Measurements from ENCODE around the gene GNG7. TPM values are rescaled to one million over a fixed set of nuclear protein-coding genes. Genes with fewer than 3 reads are reported as not detected.
"Not testable (repeated sequence)": the region's sequence is repeated elsewhere in the genome, so short reads cannot be mapped to it uniquely, and the experiment has no call there.

GNG7 gene
- polyA plus RNA-seq, 4 donors = 0.99 to 3.5 (median 2.6) TPM; not detected in 1

DNA sequence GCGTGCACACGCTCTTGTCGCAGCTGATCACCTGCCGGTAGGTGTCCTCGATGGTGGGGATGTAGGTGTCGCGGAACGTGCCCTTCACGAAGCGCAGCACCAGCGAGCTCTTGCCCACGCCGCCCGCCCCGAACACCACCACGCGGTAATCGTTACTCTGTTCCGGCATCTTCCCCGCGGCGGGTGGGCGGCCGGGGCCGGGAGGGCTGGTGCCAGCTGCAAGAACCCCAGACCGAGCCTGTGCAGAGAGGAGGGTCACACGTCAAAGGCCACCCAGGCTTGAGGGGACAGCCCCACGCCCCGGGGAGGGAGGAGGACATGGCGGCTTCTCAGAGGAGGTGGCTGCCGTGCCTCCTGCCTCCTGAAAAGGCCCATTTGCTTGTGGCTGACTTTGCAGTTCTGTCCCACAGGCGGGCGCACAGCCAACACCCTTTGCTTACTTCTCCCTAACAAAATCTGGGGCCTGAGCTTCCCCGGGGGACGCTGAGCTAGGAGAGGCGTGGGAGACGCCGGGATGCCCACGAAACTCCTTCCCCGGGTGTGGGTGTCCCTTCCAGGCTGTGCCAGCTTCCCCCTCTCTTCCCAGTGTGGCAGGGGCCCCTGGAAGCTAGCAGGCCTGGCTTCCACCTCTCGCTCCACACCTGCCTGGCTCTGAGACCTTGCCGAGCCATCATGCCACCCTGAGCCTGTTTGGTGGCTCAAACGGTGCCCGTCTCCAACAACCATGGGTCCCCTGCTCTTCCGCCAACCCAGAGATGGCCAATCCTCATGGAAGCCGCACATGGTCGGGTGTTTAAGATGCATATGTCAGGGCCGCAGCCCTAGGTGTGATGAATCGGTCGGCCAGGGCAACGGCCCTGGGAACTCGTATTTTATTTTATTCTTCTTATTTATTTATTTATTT lies 15.4 kb upstream of the GNG7 start:
- no peak for FAIRE-seq
- WGBS, 3 donors = 84 to 86% (median 86%) methylated on average over 46 to 52 of the region's 52 CpGs
- H3K9me3 ChIP-seq (ENCODE audit: control insufficient read depth in 2 of 2, insufficient read depth in 1 of 2, low read depth in 1 of 2, low read length in 1 of 2) = peaks cover 0 to 17% of the 10 kb centered on the region in 2 donors

DNA sequence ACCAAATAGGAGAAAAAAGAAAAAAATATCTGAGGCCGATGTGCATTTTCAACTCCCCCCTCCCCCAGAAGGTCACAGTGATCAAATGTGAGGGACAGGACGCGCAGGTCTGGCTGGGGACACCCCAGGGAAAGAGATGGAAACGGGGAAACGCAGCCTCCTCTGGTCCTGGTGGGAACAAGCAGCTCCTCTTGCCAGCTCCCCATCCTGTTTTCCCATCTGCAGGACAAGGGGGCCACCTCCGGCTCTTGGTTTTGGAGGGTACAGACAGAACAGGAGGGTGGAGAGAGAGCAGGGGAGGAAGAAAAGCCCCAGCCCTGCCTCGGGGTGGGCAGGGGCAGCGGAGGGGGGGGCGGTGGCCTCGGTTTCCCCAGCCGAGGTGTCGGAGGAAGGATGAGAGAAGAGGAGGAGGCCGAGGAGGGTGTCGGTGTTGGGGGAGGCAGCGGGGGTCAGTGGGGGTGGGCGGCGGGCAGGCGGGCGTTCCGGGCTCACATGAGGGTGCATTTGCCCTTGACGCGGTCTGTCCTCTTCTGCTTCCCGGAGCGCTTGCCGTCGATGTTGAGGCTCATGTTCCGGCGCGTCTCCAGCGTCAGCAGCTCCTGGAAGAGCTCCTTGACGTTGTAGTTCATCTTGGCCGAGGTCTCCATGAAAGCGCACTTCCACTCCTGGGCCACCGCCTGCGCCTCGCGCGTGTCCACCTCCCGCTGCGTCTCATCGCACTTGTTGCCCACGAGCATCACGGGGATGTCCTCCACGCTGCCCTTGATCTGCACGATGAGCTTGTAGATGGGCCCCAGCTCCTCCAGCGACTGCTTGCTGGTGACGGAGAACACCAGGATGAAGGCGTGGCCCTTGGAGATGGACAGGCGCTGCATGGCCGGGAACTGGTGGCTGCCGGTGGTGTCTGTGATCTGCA lies 14.5 kb upstream of the GNG7 start:
- DNase-seq = no peak
- H3K36me3 ChIP-seq (ENCODE audit: control insufficient read depth in 3 of 3, insufficient read depth in 2 of 3, low read depth in 1 of 3, low read length in 3 of 3) = no peaks in the 10 kb centered on the region
- peaks cover under 1 to 34% (median 3%) of the 10 kb centered on the region in 3 donors for H3K27me3 ChIP-seq (ENCODE audit: control insufficient read depth in 3 of 3, insufficient read depth in 3 of 3, low read length in 3 of 3)
- no peak overlapping the region for H3K4me3 ChIP-seq (ENCODE audit: low read depth in 1 of 3, low read length in 3 of 3)
- FAIRE-seq = no peak
- H3K4me1 ChIP-seq (ENCODE audit: control insufficient read depth in 3 of 3, insufficient read depth in 2 of 3, low read depth in 1 of 3, low read length in 2 of 3) = no peaks in the 10 kb centered on the region
- H3K9me3 ChIP-seq (ENCODE audit: control insufficient read depth in 2 of 2, insufficient read depth in 1 of 2, low read depth in 1 of 2, low read length in 1 of 2) = peaks cover 0 to 17% of the 10 kb centered on the region in 2 donors
- no peak overlapping the region for H3K27ac ChIP-seq (ENCODE audit: low read depth in 1 of 3, low read length in 2 of 3)
- 88 to 91% (median 89%) methylated on average over 41 to 51 of the region's 51 CpGs for WGBS, 3 donors

More for the DNA sequence above, 15.4 kb upstream of the GNG7 start:
- Histone ChIP-seq H3K27me3 (ENCODE audit: control insufficient read depth in 3 of 3, insufficient read depth in 3 of 3, low read length in 3 of 3) (peaks cover 8 to 40% (median 9%) of the 10 kb centered on the region in 3 donors), H3K27ac (ENCODE audit: low read depth in 1 of 3, low read length in 2 of 3) (no peak overlapping the region), H3K4me3 (ENCODE audit: low read depth in 1 of 3, low read length in 3 of 3) (no peak overlapping the region), H3K36me3 (ENCODE audit: control insufficient read depth in 3 of 3, insufficient read depth in 2 of 3, low read depth in 1 of 3, low read length in 3 of 3) (no peaks in the 10 kb centered on the region), H3K4me1 (ENCODE audit: control insufficient read depth in 3 of 3, insufficient read depth in 2 of 3, low read depth in 1 of 3, low read length in 2 of 3) (no peaks in the 10 kb centered on the region)
- DNase-seq = no peak

DNA sequence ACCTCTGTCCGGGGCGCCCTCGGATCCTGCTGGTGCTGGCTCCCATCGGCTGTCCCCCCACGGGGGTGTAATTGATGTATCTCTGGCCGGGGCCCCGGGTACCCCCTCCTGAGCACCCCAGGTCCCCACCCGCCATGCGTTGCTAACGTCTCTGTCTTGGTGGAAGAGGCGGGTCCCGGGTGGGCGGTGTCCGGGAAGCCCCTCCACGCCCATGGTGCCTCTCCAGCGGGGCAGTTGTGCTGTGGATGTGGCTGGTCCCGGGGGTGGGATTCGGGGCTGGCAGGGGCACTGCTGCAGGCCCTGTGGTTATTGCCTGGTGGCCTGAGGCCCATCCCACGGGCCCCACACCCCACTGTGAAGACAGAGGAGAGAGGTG lies 13.8 kb upstream of the GNG7 start:
- no peak for FAIRE-seq
- 79 to 88% (median 86%) methylated on average over 16 to 19 of the region's 19 CpGs for WGBS, 3 donors

DNA sequence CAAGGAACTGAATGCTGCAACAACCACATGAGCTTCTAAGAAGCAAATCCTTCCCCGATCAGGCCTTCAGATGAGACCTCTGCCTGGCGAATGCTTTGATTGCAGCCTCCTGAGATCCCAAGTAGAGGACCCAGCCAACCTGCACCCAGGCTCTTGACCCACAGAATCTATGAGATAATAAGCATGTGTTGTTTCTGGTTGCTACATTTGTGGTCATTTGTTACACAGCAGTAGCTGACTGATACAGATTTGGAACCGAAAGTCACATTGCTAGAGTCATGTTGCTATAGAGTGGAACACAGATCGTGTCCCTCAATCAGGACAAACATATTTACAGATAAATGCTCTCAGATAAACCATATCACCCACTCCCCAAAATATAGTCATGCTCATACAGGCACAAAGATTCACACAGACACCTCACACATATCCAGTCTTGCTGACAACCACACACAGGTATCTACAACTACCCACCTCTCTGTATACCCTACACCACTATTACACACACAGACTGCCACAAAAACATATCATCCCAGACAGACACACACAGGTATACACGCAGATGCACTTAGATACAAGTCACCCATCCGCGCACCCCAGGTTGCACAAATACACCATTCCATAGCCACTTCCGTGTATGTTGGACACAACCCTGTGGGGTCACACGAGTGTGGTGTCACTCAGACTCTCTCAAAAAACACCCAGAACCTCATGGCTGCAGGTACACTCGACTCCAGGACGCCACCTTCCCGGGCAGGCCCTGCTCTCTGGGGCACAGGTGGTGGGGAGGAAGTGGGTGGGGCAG lies 13.2 kb upstream of the GNG7 start:
- WGBS, 3 donors = 90 to 92% (median 92%) methylated on average over 12 of the region's 12 CpGs
- FAIRE-seq = no peak
- no peak overlapping the region for H3K4me3 ChIP-seq (ENCODE audit: low read depth in 1 of 3, low read length in 3 of 3)

More for the DNA sequence above, 13.8 kb upstream of the GNG7 start:
- Histone ChIP-seq H3K9me3 (ENCODE audit: control insufficient read depth in 2 of 2, insufficient read depth in 1 of 2, low read depth in 1 of 2, low read length in 1 of 2) (peaks cover 0 to 17% of the 10 kb centered on the region in 2 donors), H3K27me3 (ENCODE audit: control insufficient read depth in 3 of 3, insufficient read depth in 3 of 3, low read length in 3 of 3) (peaks cover 0 to 30% (median 3%) of the 10 kb centered on the region in 3 donors), H3K4me3 (ENCODE audit: low read depth in 1 of 3, low read length in 3 of 3) (no peak overlapping the region), H3K4me1 (ENCODE audit: control insufficient read depth in 3 of 3, insufficient read depth in 2 of 3, low read depth in 1 of 3, low read length in 2 of 3) (no peaks in the 10 kb centered on the region), H3K27ac (ENCODE audit: low read depth in 1 of 3, low read length in 2 of 3) (no peak overlapping the region), H3K36me3 (ENCODE audit: control insufficient read depth in 3 of 3, insufficient read depth in 2 of 3, low read depth in 1 of 3, low read length in 3 of 3) (no peaks in the 10 kb centered on the region)
- no peak for DNase-seq

GRCh38 chr19:2714531-2715269 lies 12.2 kb upstream of the GNG7 start:
- FAIRE-seq = no peak
- DNase-seq = no peak
- Histone ChIP-seq H3K4me3 (ENCODE audit: low read depth in 1 of 3, low read length in 3 of 3) (no peak overlapping the region), H3K27me3 (ENCODE audit: control insufficient read depth in 3 of 3, insufficient read depth in 3 of 3, low read length in 3 of 3) (peaks cover 0 to 19% (median 3%) of the 10 kb centered on the region in 3 donors), H3K4me1 (ENCODE audit: control insufficient read depth in 3 of 3, insufficient read depth in 2 of 3, low read depth in 1 of 3, low read length in 2 of 3) (no peaks in the 10 kb centered on the region), H3K36me3 (ENCODE audit: control insufficient read depth in 3 of 3, insufficient read depth in 2 of 3, low read depth in 1 of 3, low read length in 3 of 3) (no peaks in the 10 kb centered on the region), H3K9me3 (ENCODE audit: control insufficient read depth in 2 of 2, insufficient read depth in 1 of 2, low read depth in 1 of 2, low read length in 1 of 2) (peaks cover 0 to 17% of the 10 kb centered on the region in 2 donors), H3K27ac (ENCODE audit: low read depth in 1 of 3, low read length in 2 of 3) (no peak overlapping the region)
- 71 to 79% (median 74%) methylated on average over 14 to 16 of the region's 16 CpGs for WGBS, 3 donors

More for the DNA sequence above, 13.2 kb upstream of the GNG7 start:
- peaks cover 0 to 17% of the 10 kb centered on the region in 2 donors for H3K9me3 ChIP-seq (ENCODE audit: control insufficient read depth in 2 of 2, insufficient read depth in 1 of 2, low read depth in 1 of 2, low read length in 1 of 2)
- no peak overlapping the region for H3K27ac ChIP-seq (ENCODE audit: low read depth in 1 of 3, low read length in 2 of 3)
- H3K36me3 ChIP-seq (ENCODE audit: control insufficient read depth in 3 of 3, insufficient read depth in 2 of 3, low read depth in 1 of 3, low read length in 3 of 3) = no peaks in the 10 kb centered on the region
- H3K27me3 ChIP-seq (ENCODE audit: control insufficient read depth in 3 of 3, insufficient read depth in 3 of 3, low read length in 3 of 3) = peaks cover 0 to 29% (median 3%) of the 10 kb centered on the region in 3 donors
- no peaks in the 10 kb centered on the region for H3K4me1 ChIP-seq (ENCODE audit: control insufficient read depth in 3 of 3, insufficient read depth in 2 of 3, low read depth in 1 of 3, low read length in 2 of 3)
- DNase-seq = no peak

- WGBS, 3 donors = 45 to 74% (median 46%) methylated on average over 1 of the region's 1 CpG
- FAIRE-seq = not testable (repeated sequence)
Observed at GRCh38 chr19:2714102-2714501, 11.6 kb upstream of the GNG7 start.

GRCh38 chr19:2713170-2713569 lies 10.7 kb upstream of the GNG7 start:
- H3K27ac ChIP-seq (ENCODE audit: low read depth in 1 of 3, low read length in 2 of 3); H3K36me3 ChIP-seq (ENCODE audit: control insufficient read depth in 3 of 3, insufficient read depth in 2 of 3, low read depth in 1 of 3, low read length in 3 of 3); DNase-seq; H3K4me3 ChIP-seq (ENCODE audit: low read depth in 1 of 3, low read length in 3 of 3); H3K4me1 ChIP-seq (ENCODE audit: control insufficient read depth in 3 of 3, insufficient read depth in 2 of 3, low read depth in 1 of 3, low read length in 2 of 3); FAIRE-seq: not testable (repeated sequence)
- Histone ChIP-seq H3K27me3 (ENCODE audit: control insufficient read depth in 3 of 3, insufficient read depth in 3 of 3, low read length in 3 of 3) (peaks cover 0 to 14% (median 3%) of the 10 kb centered on the region in 3 donors), H3K9me3 (ENCODE audit: control insufficient read depth in 2 of 2, insufficient read depth in 1 of 2, low read depth in 1 of 2, low read length in 1 of 2) (peaks cover 0 to 17% of the 10 kb centered on the region in 2 donors)
- 84 to 100% (median 92%) methylated on average over 3 of the region's 3 CpGs for WGBS, 3 donors

More at GRCh38 chr19:2714102-2714501, 11.6 kb upstream of the GNG7 start:
- H3K27ac ChIP-seq (ENCODE audit: low read depth in 1 of 3, low read length in 2 of 3); H3K36me3 ChIP-seq (ENCODE audit: control insufficient read depth in 3 of 3, insufficient read depth in 2 of 3, low read depth in 1 of 3, low read length in 3 of 3); H3K4me1 ChIP-seq (ENCODE audit: control insufficient read depth in 3 of 3, insufficient read depth in 2 of 3, low read depth in 1 of 3, low read length in 2 of 3); H3K4me3 ChIP-seq (ENCODE audit: low read depth in 1 of 3, low read length in 3 of 3); DNase-seq: not testable (repeated sequence)
- H3K9me3 ChIP-seq (ENCODE audit: control insufficient read depth in 2 of 2, insufficient read depth in 1 of 2, low read depth in 1 of 2, low read length in 1 of 2) = peaks cover 0 to 17% of the 10 kb centered on the region in 2 donors
- H3K27me3 ChIP-seq (ENCODE audit: control insufficient read depth in 3 of 3, insufficient read depth in 3 of 3, low read length in 3 of 3) = peaks cover 0 to 15% (median 3%) of the 10 kb centered on the region in 3 donors

Data from small intestine (tissue), 7 donors.